ENCODE results near the gene RBM17. TPM values are rescaled to one million over a fixed set of nuclear protein-coding genes. Genes with fewer than 3 reads are reported as not detected.
A peak's percentile ranks its signal among the peaks of the same experiment; 100 is the strongest.

RBM17 gene
- total and polyA plus RNA-seq, 2 of the 4 experiments (the other 2 are of a cell fraction) = 24.6 to 56.7 TPM

DNA sequence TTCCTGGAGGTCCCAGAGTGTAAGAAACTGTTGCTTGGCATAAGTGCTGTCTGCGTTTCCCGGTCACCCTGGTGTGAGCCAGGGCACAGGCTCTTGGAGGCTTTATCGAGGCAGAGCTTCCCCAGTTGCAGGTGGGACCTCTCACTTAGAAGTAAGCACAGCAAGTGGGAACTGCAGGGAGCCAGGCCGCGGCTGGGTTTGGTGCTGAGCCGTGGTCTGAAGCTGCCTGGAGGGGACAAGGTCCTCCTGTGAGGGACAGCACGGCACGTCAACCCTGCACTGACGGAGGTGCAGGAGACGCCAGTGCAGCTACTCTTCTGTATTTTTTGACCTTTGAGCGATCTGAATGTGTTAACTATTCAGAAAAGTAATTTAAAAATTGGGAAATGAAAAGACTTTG is 58.1 kb downstream of the RBM17 start (continued):
- no peak for TF ChIP-seq MXI1 (IDR thresholded peaks at IDR 0.05; ENCODE audit: borderline replicate concordance, low read depth, low read length)

DNA sequence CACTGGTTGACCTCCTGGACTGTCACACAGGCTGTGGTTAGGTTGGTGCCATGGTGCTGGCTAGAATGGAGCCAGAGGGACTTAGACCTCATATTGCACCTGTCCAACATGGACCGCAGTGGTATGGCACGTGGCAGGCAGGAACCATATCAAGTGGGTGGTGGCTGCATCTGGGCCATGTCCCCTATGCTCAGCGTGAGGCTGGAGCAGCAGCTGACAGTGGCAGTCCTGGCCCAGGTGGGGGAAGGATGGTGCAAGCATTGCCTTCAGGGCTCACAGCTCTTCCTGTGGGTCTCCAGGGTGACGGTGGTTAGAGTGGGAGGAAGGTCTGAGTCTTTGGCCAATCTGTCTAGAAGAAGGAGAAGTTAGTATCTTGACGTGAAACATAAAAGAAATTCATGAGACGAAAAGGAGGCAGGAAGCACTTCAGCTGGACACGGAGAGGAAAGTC is 59.4 kb downstream of the RBM17 start:
- Histone ChIP-seq H2AK9ac (replicated peaks; ENCODE audit: low read depth, low read length, poor library complexity) (no peak overlapping the region), H3K56ac (ENCODE audit: extremely low read depth, insufficient read depth, low read length) (no peak overlapping the region), H2BK20ac (ENCODE audit: low read depth, low read length) (0 out of 2 replicates have a peak overlapping the region, but pooled peaks have one; percentile 3), H3K27me3 (ENCODE audit: control insufficient read depth, insufficient read depth, low read length) (no peaks in the 10 kb centered on the region), H4K5ac (ENCODE audit: low read depth, low read length) (no peak overlapping the region), H3K79me1 (ENCODE audit: low read depth in 1 of 2, low read length in 2 of 2) (peaks cover 12 to 91% of the 10 kb centered on the region in 2 experiments), H2BK5ac (ENCODE audit: low read depth, low read length, poor library complexity, severe bottlenecking) (no peak overlapping the region), H3K4ac (ENCODE audit: low read depth, low read length) (no peak overlapping the region; the same call in 1 of the 2 replicates), H3K4me2 (ENCODE audit: low read depth, low read length) (no peak overlapping the region), H3K9ac (ENCODE audit: low read depth, low read length) (no peak overlapping the region), H3K4me3 (ENCODE audit: insufficient read depth, low read depth, low read length) (no peak overlapping the region), H3K23ac (ENCODE audit: low read depth, low read length) (0 out of 2 replicates have a peak overlapping the region, but pooled peaks have one; percentile 37), H2AFZ (replicated peaks; ENCODE audit: low read length, poor library complexity) (no peak overlapping the region), H3K9me3 (ENCODE audit: control insufficient read depth, insufficient read depth, low read length) (no peaks in the 10 kb centered on the region), H3K27ac (ENCODE audit: insufficient read depth, low read length) (no peak overlapping the region), H2BK15ac (ENCODE audit: low read depth, low read length) (no peak overlapping the region), H3K36me3 (ENCODE audit: control insufficient read depth, insufficient read depth, low read length) (peaks cover 9% of the 10 kb centered on the region), H2BK120ac (ENCODE audit: low read depth, low read length) (no peak overlapping the region), H3K14ac (replicated peaks; ENCODE audit: low read depth, low read length) (no peak overlapping the region), H3K4me1 (ENCODE audit: control insufficient read depth, insufficient read depth, low read length) (peaks cover 13% of the 10 kb centered on the region), H4K8ac (ENCODE audit: low read depth in 2 of 2, low read length in 2 of 2) (no peak overlapping the region), H4K20me1 (ENCODE audit: insufficient read depth, low read length) (peaks cover 53% of the 10 kb centered on the region), H2AK5ac (ENCODE audit: low read depth, low read length) (peak overlapping the region; percentile 20; the same call in 1 of the 2 replicates), H4K91ac (ENCODE audit: insufficient read depth, low read depth, low read length) (no peak overlapping the region), H3K9me1 (ENCODE audit: insufficient read depth, low read length) (peaks cover 19% of the 10 kb centered on the region), H3K18ac (ENCODE audit: low read depth, low read length) (no peak overlapping the region)
- intact Hi-C loops (cut with micrococcal nuclease) = no loop called here
- no TSS peak for BruUV-seq (replicated peaks)
- ATAC-seq (ENCODE audit: low read depth) (no peak), DNase-seq (no peak)
- 97% methylated on average over 4 of the region's 7 CpGs; no CpG with 5 or more reads in 1 of the 2 experiments for WGBS, 2 experiments (ENCODE audit: extremely low coverage in 2 of 2, insufficient read length in 1 of 2)
- CTCF ChIA-PET = no interaction called here
- in situ Hi-C loops (cut with MboI; ENCODE audit: low sequenced_read_pairs) = loop anchor here (25.0 kb wide), 1 partner anchor 614 kb away; no protein-coding TSS in a partner anchor
- TF ChIP-seq FOS (IDR thresholded peaks at IDR 0.05; ENCODE audit: low read depth, low read length) (no peak), RFX5 (IDR thresholded peaks at IDR 0.05; ENCODE audit: low read depth, low read length) (no peak), MAFK (IDR thresholded peaks at IDR 0.05; ENCODE audit: low read depth, low read length) (no peak), SMC3 (IDR thresholded peaks at IDR 0.05; ENCODE audit: low read depth, low read length) (no peak), CEBPB (IDR thresholded peaks at IDR 0.05; ENCODE audit: low read depth, low read length) (no peak), RCOR1 (IDR thresholded peaks at IDR 0.05; ENCODE audit: insufficient replicate concordance, low read length) (no peak), MAZ (IDR thresholded peaks at IDR 0.05; ENCODE audit: borderline replicate concordance, low read depth, low read length) (no peak), CHD1 (IDR thresholded peaks at IDR 0.05; ENCODE audit: low read depth, low read length) (no peak), RAD21 (IDR thresholded peaks at IDR 0.05; ENCODE audit: low read length) (no peak), POLR2A (IDR thresholded peaks at IDR 0.05; ENCODE audit: low read depth, low read length) (no peak)
- TF ChIP-seq, protein P1, sequence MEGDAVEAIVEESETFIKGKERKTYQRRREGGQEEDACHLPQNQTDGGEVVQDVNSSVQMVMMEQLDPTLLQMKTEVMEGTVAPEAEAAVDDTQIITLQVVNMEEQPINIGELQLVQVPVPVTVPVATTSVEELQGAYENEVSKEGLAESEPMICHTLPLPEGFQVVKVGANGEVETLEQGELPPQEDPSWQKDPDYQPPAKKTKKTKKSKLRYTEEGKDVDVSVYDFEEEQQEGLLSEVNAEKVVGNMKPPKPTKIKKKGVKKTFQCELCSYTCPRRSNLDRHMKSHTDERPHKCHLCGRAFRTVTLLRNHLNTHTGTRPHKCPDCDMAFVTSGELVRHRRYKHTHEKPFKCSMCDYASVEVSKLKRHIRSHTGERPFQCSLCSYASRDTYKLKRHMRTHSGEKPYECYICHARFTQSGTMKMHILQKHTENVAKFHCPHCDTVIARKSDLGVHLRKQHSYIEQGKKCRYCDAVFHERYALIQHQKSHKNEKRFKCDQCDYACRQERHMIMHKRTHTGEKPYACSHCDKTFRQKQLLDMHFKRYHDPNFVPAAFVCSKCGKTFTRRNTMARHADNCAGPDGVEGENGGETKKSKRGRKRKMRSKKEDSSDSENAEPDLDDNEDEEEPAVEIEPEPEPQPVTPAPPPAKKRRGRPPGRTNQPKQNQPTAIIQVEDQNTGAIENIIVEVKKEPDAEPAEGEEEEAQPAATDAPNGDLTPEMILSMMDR (conservative IDR thresholded peaks at IDR 0.05; ENCODE audit: low read depth, low read length) = no peak
- TF ChIP-seq, protein P2, sequence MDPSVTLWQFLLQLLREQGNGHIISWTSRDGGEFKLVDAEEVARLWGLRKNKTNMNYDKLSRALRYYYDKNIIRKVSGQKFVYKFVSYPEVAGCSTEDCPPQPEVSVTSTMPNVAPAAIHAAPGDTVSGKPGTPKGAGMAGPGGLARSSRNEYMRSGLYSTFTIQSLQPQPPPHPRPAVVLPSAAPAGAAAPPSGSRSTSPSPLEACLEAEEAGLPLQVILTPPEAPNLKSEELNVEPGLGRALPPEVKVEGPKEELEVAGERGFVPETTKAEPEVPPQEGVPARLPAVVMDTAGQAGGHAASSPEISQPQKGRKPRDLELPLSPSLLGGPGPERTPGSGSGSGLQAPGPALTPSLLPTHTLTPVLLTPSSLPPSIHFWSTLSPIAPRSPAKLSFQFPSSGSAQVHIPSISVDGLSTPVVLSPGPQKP (IDR thresholded peaks at IDR 0.05; ENCODE audit: borderline replicate concordance, low read depth, low read length) = no peak
- TF ChIP-seq, protein P3, sequence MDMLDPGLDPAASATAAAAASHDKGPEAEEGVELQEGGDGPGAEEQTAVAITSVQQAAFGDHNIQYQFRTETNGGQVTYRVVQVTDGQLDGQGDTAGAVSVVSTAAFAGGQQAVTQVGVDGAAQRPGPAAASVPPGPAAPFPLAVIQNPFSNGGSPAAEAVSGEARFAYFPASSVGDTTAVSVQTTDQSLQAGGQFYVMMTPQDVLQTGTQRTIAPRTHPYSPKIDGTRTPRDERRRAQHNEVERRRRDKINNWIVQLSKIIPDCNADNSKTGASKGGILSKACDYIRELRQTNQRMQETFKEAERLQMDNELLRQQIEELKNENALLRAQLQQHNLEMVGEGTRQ (IDR thresholded peaks at IDR 0.05; ENCODE audit: low read depth, low read length) = no peak
- POLR2A ChIA-PET (ENCODE audit: unreplicated experiment) = no interaction called here
- dilution Hi-C loops (cut with HindIII; ENCODE audit: low sequenced_read_pairs, unreplicated experiment) = no loop called here

Data from IMR-90 (cell line).